HG02970 (cell line): ENCODE data around the gene MESP2.

ENCODE experiments used
- ATAC-seq: cut with Tn5 transposase; IDR thresholded peaks from one replicate; pipeline ENCODE4 v1.9.1; 2021; ENCODE audit warnings: mild to moderate bottlenecking, moderate library complexity, moderate number of reproducible peaks; ENCODE audit not compliant: unreplicated experiment, low FRiP score

Gene MESP2

GRCh38 chr15:89812847-89813320 is 36.8 kb downstream of the MESP2 start:
- no peak for ATAC-seq

GRCh38 chr15:89813381-89814111 is 37.4 kb downstream of the MESP2 start:
- ATAC-seq: no peak

- no peak for ATAC-seq
Observed at GRCh38 chr15:89814112-89814742, 38.1 kb downstream of the MESP2 start.

GRCh38 chr15:89815769-89816168 is 39.6 kb downstream of the MESP2 start:
- no peak for ATAC-seq

GRCh38 chr15:89817701-89818280 is 41.7 kb downstream of the MESP2 start:
- no peak for ATAC-seq

- no peak for ATAC-seq
Observed at GRCh38 chr15:89818287-89818686, 42.2 kb downstream of the MESP2 start.

- ATAC-seq: no peak
Observed at GRCh38 chr15:89820666-89821611, 44.8 kb downstream of the MESP2 start.

- no peak for ATAC-seq
Observed at GRCh38 chr15:89822026-89822425, 45.9 kb downstream of the MESP2 start.

GRCh38 chr15:89822611-89822950 is 46.4 kb downstream of the MESP2 start:
- ATAC-seq: no peak

GRCh38 chr15:89822951-89823711 is 47.0 kb downstream of the MESP2 start:
- ATAC-seq: no peak

- ATAC-seq: no peak
Observed at GRCh38 chr15:89823836-89824606, 47.9 kb downstream of the MESP2 start.

- ATAC-seq: no peak
Observed at GRCh38 chr15:89824607-89824867, 48.4 kb downstream of the MESP2 start.

GRCh38 chr15:89825271-89825940 is 49.3 kb downstream of the MESP2 start:
- ATAC-seq: no peak

GRCh38 chr15:89826671-89827655 is 50.8 kb downstream of the MESP2 start:
- ATAC-seq: no peak

GRCh38 chr15:89827829-89828228 is 51.7 kb downstream of the MESP2 start:
- ATAC-seq: no peak
